K562 (cell line): Measurements from ENCODE around the gene EXOC7. TPM values are rescaled to one million over a fixed set of nuclear protein-coding genes. Genes with fewer than 3 reads are reported as not detected.

Experiments used
- HNRNPK ChIP-seq: fragments of 200-400 bp; formaldehyde crosslinking; IDR thresholded peaks from one replicate; pipeline ENCODE4 v1.6.1; 2018; ENCODE audit warnings: mild to moderate bottlenecking, low read depth, low read length; ENCODE audit not compliant: poor library complexity, severe bottlenecking
- KAT7 ChIP-seq: sonication (generic); formaldehyde crosslinking; IDR thresholded peaks from 2 replicates; pipeline ENCODE4 v1.8.0; 2022; ENCODE audit warnings: missing genetic modification reagents, mild to moderate bottlenecking, borderline replicate concordance
- KLF13 ChIP-seq: fragments of 450-650 bp; IDR thresholded peaks from 2 replicates; pipeline ENCODE4 v1.6.1; 2016; ENCODE audit warnings: missing genetic modification characterization, low read depth, mild to moderate bottlenecking, missing compliant biosample characterization, moderate library complexity, borderline replicate concordance
- LCOR ChIP-seq: sonication (generic); formaldehyde crosslinking; IDR thresholded peaks from 2 replicates; pipeline ENCODE4 v1.8.0; 2022; ENCODE audit warnings: mild to moderate bottlenecking, missing genetic modification reagents
- MXI1 ChIP-seq: IDR thresholded peaks from 2 replicates; pipeline ENCODE4 v1.6.1; 2011; ENCODE audit warnings: low read depth, mild to moderate bottlenecking, improper control_type of control experiment, low read length
- NFE2 ChIP-seq: IDR thresholded peaks from 2 replicates; pipeline ENCODE4 v1.6.1; 2014; ENCODE audit warnings: antibody characterized with exemption, low read depth
- NUFIP1 ChIP-seq: fragments of 450-650 bp; IDR thresholded peaks from 2 replicates; pipeline ENCODE4 v1.6.1; 2018; ENCODE audit not compliant: partially characterized antibody
- SMAD2 ChIP-seq: fragments of 150-350 bp; IDR thresholded peaks from 2 replicates; pipeline ENCODE4 v1.6.1; 2014; ENCODE audit warnings: low read depth, mild to moderate bottlenecking, low read length
- SREBF2 ChIP-seq: sonication (generic); formaldehyde crosslinking; IDR thresholded peaks from 2 replicates; pipeline ENCODE4 v1.4.0; 2020; ENCODE audit warnings: mild to moderate bottlenecking, missing genetic modification reagents
- ZNF232 ChIP-seq: sonication (generic); formaldehyde crosslinking; IDR thresholded peaks from 2 replicates; pipeline ENCODE4 v1.8.0; 2022; ENCODE audit warnings: mild to moderate bottlenecking, missing genetic modification reagents
- ZNF436 ChIP-seq: fragments of 250-450, 450-650 bp; sonication (Bioruptor Pico); formaldehyde crosslinking; IDR thresholded peaks from 2 replicates; pipeline ENCODE4 v1.7.0; 2020; ENCODE audit warnings: mild to moderate bottlenecking
- ZNF764 ChIP-seq: fragments of 250-450 bp; sonication (Bioruptor Pico); IDR thresholded peaks from 2 replicates; pipeline ENCODE4 v1.4.0; 2020; ENCODE audit warnings: low read depth, mild to moderate bottlenecking, moderate library complexity
- polyA plus RNA-seq, 8 experiments: library from polyadenylated mRNA; depleted of rRNA in 4 of 8; stranded (reverse) in 5 of 8; unstranded in 3 of 8; fragments of >200 nt; fragmentation: Nextera tagmentation in 2 of 8; fragmentation: Illumina TruSeq in 1 of 8; extraction: Ambion mirVana in 2 of 8; extraction: Trizol in 1 of 8; gene quantifications; 2 replicates each; pipeline versions ENCODE4 v1.2.1 to v1.2.3, GENCODE V29; 2011 to 2014; ENCODE audit warnings: inconsistent platforms in 1 of 8, missing spikeins in 1 of 8
- total RNA-seq, 7 experiments: library from RNA; depleted of rRNA in 6 of 7; stranded (reverse); fragments of >200 nt in 6 of 7; fragmentation: Illumina TruSeq in 2 of 7; extraction: Trizol in 2 of 7; gene quantifications; 2 replicates each; pipeline versions ENCODE4 v1.2.1 to v1.2.3, GENCODE V29; 2011 to 2021; ENCODE audit warnings: low replicate concordance in 1 of 7
- TF ChIP-seq, protein P1 (sequence below): fragments of 250-450 bp; sonication (Bioruptor Pico); IDR thresholded peaks from 2 replicates; pipeline ENCODE4 v1.6.1; 2021; ENCODE audit warnings: mild to moderate bottlenecking
- TF ChIP-seq, protein P2 (sequence below): fragments of 450-650 bp; IDR thresholded peaks from 2 replicates; pipeline ENCODE4 v1.6.1; 2016; ENCODE audit warnings: low read depth
- TF ChIP-seq, protein P3 (sequence below): fragments of 450-650 bp; formaldehyde crosslinking; IDR thresholded peaks from 2 replicates; pipeline ENCODE4 v1.4.0; 2022; ENCODE audit warnings: missing genetic modification characterization
- TF ChIP-seq, protein P4 (sequence below): sonication (generic); formaldehyde crosslinking; IDR thresholded peaks from 2 replicates; pipeline ENCODE4 v1.8.1; 2022; ENCODE audit warnings: missing genetic modification reagents

EXOC7 gene
- total and polyA plus RNA-seq, 9 of the 15 experiments (the other 6 are each of a cell fraction or from before 2014, with no cell fraction given), result 18.6 to 57.0 (median 35.0) TPM

DNA sequence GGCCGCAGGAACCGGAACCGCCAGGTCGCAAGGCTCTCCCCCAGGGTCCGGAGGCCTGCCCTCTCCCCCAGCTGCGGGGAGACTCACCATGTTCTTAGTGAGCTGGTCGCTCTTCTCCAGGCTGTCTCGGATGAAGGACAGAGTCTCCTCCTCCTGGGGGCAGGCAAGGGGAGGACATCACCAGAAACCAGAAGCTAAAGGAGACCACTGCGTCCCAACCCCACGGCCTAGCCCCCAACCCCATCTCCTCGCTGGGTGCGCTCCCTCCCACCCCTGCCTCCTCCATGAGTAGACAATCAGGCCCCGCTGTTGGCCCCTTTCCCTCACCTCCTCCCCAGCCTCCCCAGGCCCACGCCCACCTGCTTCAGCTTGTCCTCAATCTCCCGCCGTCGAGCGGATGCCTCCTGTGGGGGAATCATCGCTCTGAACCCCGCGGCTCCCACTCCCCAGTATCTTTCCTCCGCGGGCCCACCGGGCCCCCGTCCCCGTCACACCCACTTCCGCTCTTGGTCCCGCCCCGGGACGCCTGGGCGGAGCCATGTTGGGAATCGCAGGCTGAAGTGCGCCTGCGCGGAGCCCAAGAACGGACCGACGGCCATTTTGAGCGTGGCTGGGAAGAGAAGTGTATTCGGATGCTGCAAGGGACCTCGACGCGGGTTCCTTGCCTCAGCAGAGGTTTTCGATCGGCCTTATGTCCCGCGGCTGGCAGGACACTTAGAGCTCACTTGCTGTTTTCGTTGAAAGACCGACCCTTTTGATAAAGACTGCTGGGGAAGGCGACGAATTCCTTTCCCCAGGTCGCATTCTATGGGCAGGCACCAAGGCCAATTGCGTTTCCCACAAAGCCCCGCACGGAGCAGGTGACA is at the start of gene EXOC7 (continued):
- TF ChIP-seq NFE2, result no peak
- TF ChIP-seq KLF13 (tag), result no peak; the same call in 1 of the 2 replicates
- TF ChIP-seq ZNF764, result no peak
- TF ChIP-seq, protein P1, sequence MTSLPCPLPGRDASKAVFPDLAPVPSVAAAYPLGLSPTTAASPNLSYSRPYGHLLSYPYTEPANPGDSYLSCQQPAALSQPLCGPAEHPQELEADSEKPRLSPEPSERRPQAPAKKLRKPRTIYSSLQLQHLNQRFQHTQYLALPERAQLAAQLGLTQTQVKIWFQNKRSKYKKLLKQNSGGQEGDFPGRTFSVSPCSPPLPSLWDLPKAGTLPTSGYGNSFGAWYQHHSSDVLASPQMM (CRISPR knock-in tag), result no peak
- TF ChIP-seq, protein P2, sequence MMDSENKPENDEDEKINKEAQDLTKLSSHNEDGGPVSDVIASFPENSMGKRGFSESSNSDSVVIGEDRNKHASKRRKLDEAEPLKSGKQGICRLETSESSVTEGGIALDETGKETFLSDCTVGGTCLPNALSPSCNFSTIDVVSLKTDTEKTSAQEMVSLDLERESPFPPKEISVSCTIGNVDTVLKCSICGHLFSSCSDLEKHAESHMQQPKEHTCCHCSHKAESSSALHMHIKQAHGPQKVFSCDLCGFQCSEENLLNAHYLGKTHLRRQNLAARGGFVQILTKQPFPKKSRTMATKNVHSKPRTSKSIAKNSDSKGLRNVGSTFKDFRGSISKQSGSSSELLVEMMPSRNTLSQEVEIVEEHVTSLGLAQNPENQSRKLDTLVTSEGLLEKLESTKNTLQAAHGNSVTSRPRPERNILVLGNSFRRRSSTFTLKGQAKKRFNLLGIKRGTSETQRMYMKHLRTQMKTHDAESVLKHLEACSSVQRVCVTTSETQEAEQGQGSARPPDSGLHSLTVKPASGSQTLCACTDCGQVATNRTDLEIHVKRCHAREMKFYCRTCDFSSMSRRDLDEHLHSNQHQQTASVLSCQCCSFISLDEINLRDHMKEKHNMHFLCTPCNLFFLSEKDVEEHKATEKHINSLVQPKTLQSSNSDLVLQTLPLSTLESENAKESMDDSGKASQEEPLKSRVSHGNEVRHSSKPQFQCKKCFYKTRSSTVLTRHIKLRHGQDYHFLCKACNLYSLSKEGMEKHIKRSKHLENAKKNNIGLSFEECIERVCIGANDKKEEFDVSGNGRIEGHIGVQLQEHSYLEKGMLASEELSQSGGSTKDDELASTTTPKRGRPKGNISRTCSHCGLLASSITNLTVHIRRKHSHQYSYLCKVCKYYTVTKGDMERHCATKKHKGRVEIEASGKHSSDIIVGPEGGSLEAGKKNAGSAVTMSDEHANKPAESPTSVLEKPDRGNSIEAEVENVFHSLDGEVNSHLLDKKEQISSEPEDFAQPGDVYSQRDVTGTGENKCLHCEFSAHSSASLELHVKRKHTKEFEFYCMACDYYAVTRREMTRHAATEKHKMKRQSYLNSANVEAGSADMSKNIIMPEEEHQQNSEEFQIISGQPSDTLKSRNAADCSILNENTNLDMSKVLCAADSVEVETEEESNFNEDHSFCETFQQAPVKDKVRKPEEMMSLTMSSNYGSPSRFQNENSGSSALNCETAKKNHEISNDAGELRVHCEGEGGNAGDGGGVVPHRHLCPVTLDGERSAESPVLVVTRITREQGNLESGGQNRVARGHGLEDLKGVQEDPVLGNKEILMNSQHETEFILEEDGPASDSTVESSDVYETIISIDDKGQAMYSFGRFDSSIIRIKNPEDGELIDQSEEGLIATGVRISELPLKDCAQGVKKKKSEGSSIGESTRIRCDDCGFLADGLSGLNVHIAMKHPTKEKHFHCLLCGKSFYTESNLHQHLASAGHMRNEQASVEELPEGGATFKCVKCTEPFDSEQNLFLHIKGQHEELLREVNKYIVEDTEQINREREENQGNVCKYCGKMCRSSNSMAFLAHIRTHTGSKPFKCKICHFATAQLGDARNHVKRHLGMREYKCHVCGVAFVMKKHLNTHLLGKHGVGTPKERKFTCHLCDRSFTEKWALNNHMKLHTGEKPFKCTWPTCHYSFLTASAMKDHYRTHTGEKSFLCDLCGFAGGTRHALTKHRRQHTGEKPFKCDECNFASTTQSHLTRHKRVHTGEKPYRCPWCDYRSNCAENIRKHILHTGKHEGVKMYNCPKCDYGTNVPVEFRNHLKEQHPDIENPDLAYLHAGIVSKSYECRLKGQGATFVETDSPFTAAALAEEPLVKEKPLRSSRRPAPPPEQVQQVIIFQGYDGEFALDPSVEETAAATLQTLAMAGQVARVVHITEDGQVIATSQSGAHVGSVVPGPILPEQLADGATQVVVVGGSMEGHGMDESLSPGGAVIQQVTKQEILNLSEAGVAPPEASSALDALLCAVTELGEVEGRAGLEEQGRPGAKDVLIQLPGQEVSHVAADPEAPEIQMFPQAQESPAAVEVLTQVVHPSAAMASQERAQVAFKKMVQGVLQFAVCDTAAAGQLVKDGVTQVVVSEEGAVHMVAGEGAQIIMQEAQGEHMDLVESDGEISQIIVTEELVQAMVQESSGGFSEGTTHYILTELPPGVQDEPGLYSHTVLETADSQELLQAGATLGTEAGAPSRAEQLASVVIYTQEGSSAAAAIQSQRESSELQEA, result peak; percentile 90
- TF ChIP-seq, protein P3, sequence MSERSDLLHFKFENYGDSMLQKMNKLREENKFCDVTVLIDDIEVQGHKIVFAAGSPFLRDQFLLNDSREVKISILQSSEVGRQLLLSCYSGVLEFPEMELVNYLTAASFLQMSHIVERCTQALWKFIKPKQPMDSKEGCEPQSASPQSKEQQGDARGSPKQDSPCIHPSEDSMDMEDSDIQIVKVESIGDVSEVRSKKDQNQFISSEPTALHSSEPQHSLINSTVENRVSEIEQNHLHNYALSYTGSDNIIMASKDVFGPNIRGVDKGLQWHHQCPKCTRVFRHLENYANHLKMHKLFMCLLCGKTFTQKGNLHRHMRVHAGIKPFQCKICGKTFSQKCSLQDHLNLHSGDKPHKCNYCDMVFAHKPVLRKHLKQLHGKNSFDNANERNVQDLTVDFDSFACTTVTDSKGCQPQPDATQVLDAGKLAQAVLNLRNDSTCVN (CRISPR knock-in tag), result no peak
- TF ChIP-seq KAT7 (CRISPR knock-in tag), result 0 out of 2 replicates have a peak, but pooled peaks have one; percentile 3
- TF ChIP-seq SREBF2 (CRISPR knock-in tag), result no peak
- TF ChIP-seq, protein P4, sequence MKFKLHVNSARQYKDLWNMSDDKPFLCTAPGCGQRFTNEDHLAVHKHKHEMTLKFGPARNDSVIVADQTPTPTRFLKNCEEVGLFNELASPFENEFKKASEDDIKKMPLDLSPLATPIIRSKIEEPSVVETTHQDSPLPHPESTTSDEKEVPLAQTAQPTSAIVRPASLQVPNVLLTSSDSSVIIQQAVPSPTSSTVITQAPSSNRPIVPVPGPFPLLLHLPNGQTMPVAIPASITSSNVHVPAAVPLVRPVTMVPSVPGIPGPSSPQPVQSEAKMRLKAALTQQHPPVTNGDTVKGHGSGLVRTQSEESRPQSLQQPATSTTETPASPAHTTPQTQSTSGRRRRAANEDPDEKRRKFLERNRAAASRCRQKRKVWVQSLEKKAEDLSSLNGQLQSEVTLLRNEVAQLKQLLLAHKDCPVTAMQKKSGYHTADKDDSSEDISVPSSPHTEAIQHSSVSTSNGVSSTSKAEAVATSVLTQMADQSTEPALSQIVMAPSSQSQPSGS, result no peak
- no peak for TF ChIP-seq NUFIP1
- TF ChIP-seq HNRNPK, result no peak
- TF ChIP-seq MXI1, result no peak
- no peak for TF ChIP-seq LCOR
- no peak for TF ChIP-seq SMAD2
- TF ChIP-seq ZNF232 (CRISPR knock-in tag), result no peak
- TF ChIP-seq ZNF436, result no peak
